GM12878 (cell line): ENCODE measurements around the gene CXCL14.

ENCODE experiments used
- NFXL1 ChIP-seq: fragments of 450-650 bp; IDR thresholded peaks from 2 replicates; pipeline ENCODE4 v1.6.1; 2017; ENCODE audit warnings: antibody characterized with exemption, mild to moderate bottlenecking, borderline replicate concordance
- POLR2A ChIP-seq: IDR thresholded peaks from 2 replicates; pipeline ENCODE4 v1.6.1; 2011; ENCODE audit warnings: low read depth, mild to moderate bottlenecking, low read length
- SUZ12 ChIP-seq: fragments of 200-600 bp; sonication (generic); IDR thresholded peaks from one replicate; pipeline ENCODE4 v1.6.1; 2018; ENCODE audit warnings: antibody characterized with exemption, mild to moderate bottlenecking; ENCODE audit not compliant: unreplicated experiment
- WRNIP1 ChIP-seq: IDR thresholded peaks from 2 replicates; pipeline ENCODE4 v1.6.1; 2011; ENCODE audit warnings: low read depth, low read length, improper control_type of control experiment, borderline replicate concordance
- TF ChIP-seq, protein P1 (sequence below), 3 experiments: IDR thresholded peaks in 2 of 3; conservative IDR thresholded peaks in 1 of 3; 2 replicates each; pipeline ENCODE4 v1.5.1; 2011; ENCODE audit warnings: low read depth in 3 of 3, low read length in 3 of 3, mild to moderate bottlenecking in 3 of 3, control low read depth in 2 of 3, moderate library complexity in 2 of 3, inconsistent platforms in 1 of 3, mixed read lengths in 1 of 3; ENCODE audit not compliant: control insufficient read depth in 2 of 3, insufficient read depth in 1 of 3; ENCODE audit errors: extremely low read depth in 1 of 3

DNA sequence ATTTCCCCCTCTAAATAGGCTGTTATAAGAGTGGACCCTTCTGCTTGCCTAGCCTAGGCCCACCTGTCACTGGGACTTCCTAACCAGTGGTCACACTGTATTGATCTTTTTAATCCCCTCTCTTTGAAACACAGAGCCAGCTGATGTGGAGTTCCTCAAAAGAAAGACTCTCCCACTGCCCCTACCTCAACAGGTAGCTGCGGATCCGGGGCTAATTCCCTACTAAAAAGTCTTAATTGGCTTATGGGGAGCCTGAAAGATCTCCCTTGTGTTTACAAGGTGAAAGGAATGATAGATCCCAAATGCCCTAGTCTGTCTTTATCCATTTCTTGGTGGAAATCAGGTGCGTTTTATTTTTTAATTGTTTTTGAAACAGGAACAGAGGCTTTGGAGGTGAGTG lies 45.0 kb downstream of the CXCL14 start:
- TF ChIP-seq, protein P1, sequence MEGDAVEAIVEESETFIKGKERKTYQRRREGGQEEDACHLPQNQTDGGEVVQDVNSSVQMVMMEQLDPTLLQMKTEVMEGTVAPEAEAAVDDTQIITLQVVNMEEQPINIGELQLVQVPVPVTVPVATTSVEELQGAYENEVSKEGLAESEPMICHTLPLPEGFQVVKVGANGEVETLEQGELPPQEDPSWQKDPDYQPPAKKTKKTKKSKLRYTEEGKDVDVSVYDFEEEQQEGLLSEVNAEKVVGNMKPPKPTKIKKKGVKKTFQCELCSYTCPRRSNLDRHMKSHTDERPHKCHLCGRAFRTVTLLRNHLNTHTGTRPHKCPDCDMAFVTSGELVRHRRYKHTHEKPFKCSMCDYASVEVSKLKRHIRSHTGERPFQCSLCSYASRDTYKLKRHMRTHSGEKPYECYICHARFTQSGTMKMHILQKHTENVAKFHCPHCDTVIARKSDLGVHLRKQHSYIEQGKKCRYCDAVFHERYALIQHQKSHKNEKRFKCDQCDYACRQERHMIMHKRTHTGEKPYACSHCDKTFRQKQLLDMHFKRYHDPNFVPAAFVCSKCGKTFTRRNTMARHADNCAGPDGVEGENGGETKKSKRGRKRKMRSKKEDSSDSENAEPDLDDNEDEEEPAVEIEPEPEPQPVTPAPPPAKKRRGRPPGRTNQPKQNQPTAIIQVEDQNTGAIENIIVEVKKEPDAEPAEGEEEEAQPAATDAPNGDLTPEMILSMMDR (IDR thresholded peaks at IDR 0.05 in 2 of 3, conservative IDR thresholded peaks at IDR 0.05 in 1 of 3; ENCODE audit: control insufficient read depth in 2 of 3, extremely low read depth in 1 of 3, insufficient read depth in 1 of 3, low read depth in 3 of 3, low read length in 3 of 3): no peak
- TF ChIP-seq POLR2A (no peak), WRNIP1 (no peak), NFXL1 (no peak), SUZ12 (no peak)
